ENCODE results near the gene ZBTB7B.

ZBTB7B gene

GRCh38 chr1:155018617-155019348 is 16.2 kb downstream of the ZBTB7B start:
- DNase-seq: no peak

- no peak for DNase-seq
Measured at GRCh38 chr1:155019377-155020245, 17.0 kb downstream of the ZBTB7B start.

GRCh38 chr1:155022136-155022926 is 19.7 kb downstream of the ZBTB7B start:
- DNase-seq: no peak

GRCh38 chr1:155022927-155023236 is 20.3 kb downstream of the ZBTB7B start:
- no peak for DNase-seq

- no peak for DNase-seq
Measured at GRCh38 chr1:155023627-155024026, 21.0 kb downstream of the ZBTB7B start.

- DNase-seq: no peak
Measured at GRCh38 chr1:155024315-155024714, 21.7 kb downstream of the ZBTB7B start.

- no peak for DNase-seq
Measured at GRCh38 chr1:155026154-155026553, 23.6 kb downstream of the ZBTB7B start.

- DNase-seq: no peak
Measured at GRCh38 chr1:155026588-155026987, 24.0 kb downstream of the ZBTB7B start.

GRCh38 chr1:155029513-155030242 is 27.1 kb downstream of the ZBTB7B start:
- DNase-seq: no peak

- DNase-seq: no peak
Measured at GRCh38 chr1:155030243-155030795, 27.7 kb downstream of the ZBTB7B start.

- DNase-seq: no peak
Measured at GRCh38 chr1:155030899-155031298, 28.3 kb downstream of the ZBTB7B start.

- no peak for DNase-seq
Measured at GRCh38 chr1:155032886-155033285, 30.3 kb downstream of the ZBTB7B start.

- DNase-seq: no peak
Measured at GRCh38 chr1:155033524-155033923, 30.9 kb downstream of the ZBTB7B start, which contains the start of the genes DCST1 and DCST2. Gene DCST1 (plus strand): TSS chr1:155033824. CDS start chr1:155034037, 213 bp downstream. Gene DCST2 (minus strand): TSS chr1:155033781. CDS start chr1:155033701, 80 bp downstream.

- DNase-seq: no peak
Measured at GRCh38 chr1:155034318-155035208, 32.0 kb downstream of the ZBTB7B start.

GRCh38 chr1:155035936-155036335 is 33.3 kb downstream of the ZBTB7B start:
- DNase-seq: no peak

GRCh38 chr1:155037043-155037442 is 34.4 kb downstream of the ZBTB7B start:
- DNase-seq: no peak

- no peak for DNase-seq
Measured at GRCh38 chr1:155037851-155038441, 35.3 kb downstream of the ZBTB7B start.

- DNase-seq: no peak
Measured at GRCh38 chr1:155038602-155039307, 36.2 kb downstream of the ZBTB7B start.

- DNase-seq: no peak
Measured at GRCh38 chr1:155039308-155039669, 36.7 kb downstream of the ZBTB7B start.
